Stimulated activated CD8-positive, alpha-beta memory T cell treated with anti-CD3 and anti-CD28 coated beads, Interleukin-7, amount 100 ng/mL, for 1 hour (primary cell): Measurements from ENCODE around the gene ZNF423.
"Not testable (repeated sequence)": the region's sequence is repeated elsewhere in the genome, so short reads cannot be mapped to it uniquely, and the experiment has no call there.

Source experiments
- DNase-seq, 2 donors: peaks; one replicate each; pipeline ENCODE4 v3.0.0-alpha.2; 2020; ENCODE audit warnings: low read depth in 2 of 2

The ZNF423 gene

GRCh38 chr16:49698453-49698815, 157.5 kb downstream of the ZNF423 start:
- no peak for DNase-seq

- DNase-seq = no peak
These were observed 158.1 kb downstream of the ZNF423 start for GRCh38 chr16:49697631-49698452.

- no peak for DNase-seq
These were observed 159.4 kb downstream of the ZNF423 start for GRCh38 chr16:49696414-49697101.

- no peak for DNase-seq
These were observed 160.0 kb downstream of the ZNF423 start for GRCh38 chr16:49695782-49696413.

- DNase-seq = no peak
These were observed 162.5 kb downstream of the ZNF423 start for GRCh38 chr16:49693445-49693844.

- no peak for DNase-seq
These were observed 165.1 kb downstream of the ZNF423 start for GRCh38 chr16:49690778-49691177.

- DNase-seq = no peak
These were observed 167.7 kb downstream of the ZNF423 start for GRCh38 chr16:49688036-49688697.

- no peak for DNase-seq
These were observed 168.4 kb downstream of the ZNF423 start for GRCh38 chr16:49687476-49688002.

GRCh38 chr16:49684696-49685095, 171.2 kb downstream of the ZNF423 start:
- no peak for DNase-seq

- no peak for DNase-seq
These were observed 173.2 kb downstream of the ZNF423 start for GRCh38 chr16:49682577-49683165.

GRCh38 chr16:49681217-49681883, 174.6 kb downstream of the ZNF423 start:
- DNase-seq = no peak

GRCh38 chr16:49679095-49679494, 176.8 kb downstream of the ZNF423 start:
- no peak for DNase-seq

GRCh38 chr16:49677661-49678060, 178.3 kb downstream of the ZNF423 start:
- DNase-seq = not testable (repeated sequence)

- no peak for DNase-seq
These were observed 180.5 kb downstream of the ZNF423 start for GRCh38 chr16:49675413-49675812.

GRCh38 chr16:49674990-49675389, 180.9 kb downstream of the ZNF423 start:
- DNase-seq = no peak

GRCh38 chr16:49674351-49674851, 181.5 kb downstream of the ZNF423 start:
- DNase-seq = no peak

- DNase-seq = no peak
These were observed 182.5 kb downstream of the ZNF423 start for GRCh38 chr16:49673442-49673841.

GRCh38 chr16:49672753-49673152, 183.2 kb downstream of the ZNF423 start:
- DNase-seq = no peak

GRCh38 chr16:49671333-49671732, 184.6 kb downstream of the ZNF423 start:
- DNase-seq = no peak

- no peak for DNase-seq
These were observed 185.3 kb downstream of the ZNF423 start for GRCh38 chr16:49670627-49671026.
